Head of caudate nucleus (tissue), 42 donors: ENCODE data around the gene ASCC1.

ENCODE experiments used
- DNase-seq, 42 donors: peaks; one replicate each; pipeline versions ENCODE4 v3.0.0 to v3.0.0-alpha.2; 2020 to 2021; ENCODE audit warnings: mixed read lengths in 7 of 42
- intact Hi-C: fragments of 100-400 bp; cut with DNase I; formaldehyde crosslinking; loops from one replicate; pipeline ENCODE4 v1.15.0; 2022

ASCC1 gene

DNA sequence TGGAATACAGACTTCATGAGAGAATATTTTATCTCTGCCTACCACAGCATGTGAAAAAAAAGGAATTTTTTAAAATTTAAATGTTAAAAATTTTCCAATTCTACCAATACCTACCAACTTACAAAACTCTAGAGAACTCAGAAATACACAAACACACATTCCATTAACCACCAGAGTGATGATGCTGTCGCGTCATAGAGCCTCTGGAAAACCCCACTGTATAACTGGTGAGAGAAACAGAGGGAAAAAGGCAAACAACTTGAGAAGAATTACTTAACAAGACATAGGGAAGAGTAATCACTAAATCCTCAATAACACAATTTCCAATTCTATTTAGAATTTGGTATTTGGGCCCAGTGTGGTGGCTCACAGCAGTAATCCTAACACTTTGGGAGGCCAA lies 121.5 kb downstream of the ASCC1 start:
- intact Hi-C loops, result no loop called here
- no peak for DNase-seq

DNA sequence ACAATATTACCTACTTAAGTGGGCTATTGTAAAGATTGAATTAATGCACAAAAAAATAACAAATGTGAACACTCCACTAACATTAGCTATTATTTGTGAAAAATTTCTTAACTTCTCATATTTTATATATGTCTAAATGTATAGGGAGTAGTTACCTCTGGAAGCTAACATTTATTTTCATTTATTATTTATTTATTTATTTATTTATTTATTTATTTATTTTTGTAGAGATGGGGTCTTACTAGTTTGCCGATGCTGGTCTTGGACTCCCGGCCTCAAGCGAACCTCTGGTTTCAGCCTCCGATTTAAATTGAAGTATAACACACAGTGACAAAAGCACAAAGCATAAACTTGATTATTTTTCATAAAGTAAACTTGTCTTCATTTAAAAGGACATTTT lies 122.6 kb downstream of the ASCC1 start:
- intact Hi-C loops, result no loop called here
- DNase-seq, result no peak

DNA sequence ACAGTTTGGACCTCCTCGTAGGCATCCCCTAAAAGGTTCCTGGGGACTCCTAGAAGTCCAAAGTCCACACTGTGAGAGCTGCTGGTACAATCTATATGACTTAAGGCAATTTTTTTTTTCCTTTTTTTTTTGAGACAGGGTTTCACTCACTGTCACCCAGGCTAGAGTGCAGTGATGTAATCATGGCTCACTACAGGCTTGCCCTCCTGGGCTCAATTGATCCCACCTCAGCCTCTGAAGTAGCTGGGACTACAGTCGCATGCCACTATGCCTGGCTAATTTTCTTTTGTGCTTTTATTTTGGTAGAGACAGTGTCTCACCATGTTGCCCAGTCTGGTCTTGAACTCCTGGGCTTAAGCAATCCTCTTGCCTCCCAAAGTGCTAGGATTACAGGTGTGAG lies 123.1 kb downstream of the ASCC1 start:
- DNase-seq, result no peak

DNA sequence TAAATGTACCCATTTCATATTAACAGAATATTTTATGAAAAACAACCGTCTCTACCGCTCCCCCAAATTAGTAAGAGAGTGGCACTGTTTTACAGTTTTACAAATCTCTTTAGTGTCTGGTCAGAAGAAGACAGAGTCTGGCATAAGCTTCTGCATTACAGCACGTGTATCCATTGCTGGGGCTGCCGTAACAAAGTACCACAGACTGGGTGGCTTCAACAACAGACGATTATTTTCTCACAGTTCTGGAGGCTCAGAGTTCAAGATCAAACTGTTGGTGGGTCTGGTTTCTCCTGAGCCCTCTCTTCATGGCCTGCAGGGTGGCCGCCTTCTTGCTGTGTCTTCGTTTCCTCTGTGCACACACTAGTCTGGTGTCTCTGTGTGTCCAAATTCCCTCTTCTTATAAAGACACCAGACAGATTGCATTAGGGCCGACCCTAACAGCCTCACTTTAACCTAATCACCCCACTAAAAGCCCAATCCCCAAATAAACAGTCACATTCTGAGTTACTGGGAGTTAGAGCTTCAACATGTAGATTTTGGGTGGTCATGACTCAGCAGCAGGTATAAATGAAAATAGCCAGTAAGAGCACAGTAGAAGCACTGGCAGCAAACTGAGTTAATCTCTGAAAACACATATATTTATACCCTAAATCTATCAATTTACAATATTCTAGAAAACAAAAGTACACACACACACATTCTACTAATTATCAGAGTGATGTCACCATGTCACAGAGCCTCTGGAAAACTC lies 123.7 kb downstream of the ASCC1 start:
- intact Hi-C loops, result no loop called here

More for the DNA sequence above, 123.1 kb downstream of the ASCC1 start:
- intact Hi-C loops, result no loop called here

DNA sequence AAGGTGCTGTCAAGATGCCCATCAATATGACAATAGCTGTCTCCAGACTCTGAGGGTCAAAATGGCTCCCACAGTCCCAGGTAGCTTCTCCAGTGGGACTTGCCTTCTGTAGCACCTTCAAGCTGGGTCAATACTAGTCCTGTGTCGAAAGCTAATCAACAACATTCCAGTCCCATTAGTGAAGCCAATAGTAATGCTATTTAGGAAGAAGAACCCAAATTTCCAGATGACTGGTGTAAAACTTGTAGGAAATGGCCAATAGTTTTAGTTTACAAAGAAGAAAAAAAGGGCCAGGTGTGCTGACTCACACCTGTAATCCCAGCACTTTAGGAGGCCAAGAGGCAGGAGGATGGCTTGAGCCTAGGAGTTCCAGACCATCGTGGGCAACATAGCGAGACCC lies 125.8 kb downstream of the ASCC1 start:
- DNase-seq, result peak in 1 of 42 donors; percentile 3
- intact Hi-C loops, result no loop called here

More for the DNA sequence above, 123.7 kb downstream of the ASCC1 start:
- DNase-seq, result no peak

DNA sequence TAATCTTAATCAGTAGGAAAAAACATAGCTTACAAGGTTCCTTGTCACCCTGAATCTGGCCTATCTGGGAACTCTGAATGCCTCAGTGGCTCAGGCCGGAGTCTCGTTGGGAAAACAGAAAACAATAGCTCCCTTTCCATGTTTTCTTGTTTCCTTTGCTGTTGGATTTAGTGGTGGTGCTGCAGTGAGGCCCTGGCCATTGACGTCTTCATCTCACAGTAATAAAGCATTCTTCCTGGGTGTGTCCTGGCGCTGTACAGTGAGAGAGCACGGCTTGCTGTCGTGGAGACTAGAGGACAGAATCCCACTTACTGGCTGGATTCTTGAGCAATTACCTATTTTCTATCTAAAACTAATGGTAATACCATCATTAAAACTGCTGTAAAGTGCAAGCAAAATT lies 126.5 kb downstream of the ASCC1 start:
- intact Hi-C loops, result no loop called here
- no peak for DNase-seq

DNA sequence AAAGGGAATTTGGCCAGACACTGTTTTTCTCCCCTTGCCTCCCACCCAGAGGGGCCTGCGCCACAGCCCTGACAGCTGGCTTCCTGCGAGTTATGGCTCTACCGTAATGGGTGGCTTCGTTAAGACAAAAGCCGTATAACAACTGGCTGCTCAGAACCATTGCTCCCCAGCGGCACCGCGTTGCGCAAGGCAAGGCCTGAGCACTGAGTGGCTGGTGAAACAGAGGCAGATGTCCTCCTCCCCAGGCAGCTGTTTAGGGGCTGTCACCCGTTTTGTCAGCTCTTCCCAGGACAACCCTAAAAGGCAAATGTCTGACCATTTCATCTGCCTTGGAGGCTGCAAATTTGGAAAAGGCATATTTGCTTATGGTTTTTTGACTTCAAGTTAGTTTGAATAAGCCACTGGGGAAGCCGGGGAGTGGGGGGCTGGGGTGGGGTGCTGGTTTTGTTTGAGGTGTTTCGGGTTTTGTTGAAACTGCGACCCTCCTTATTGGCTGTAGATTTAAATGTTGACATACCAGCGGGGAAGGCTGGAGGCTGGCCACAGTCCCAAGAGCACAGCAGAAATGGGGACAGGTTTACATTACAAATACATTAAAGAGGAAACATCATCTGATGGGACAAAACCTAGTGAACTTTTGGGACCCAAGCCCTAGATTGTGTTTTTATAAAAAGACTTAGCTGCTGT lies 127.0 kb downstream of the ASCC1 start:
- peak in 35 of 42 donors; percentile 32 to 79 (median 58) for DNase-seq
- intact Hi-C loops, result no loop called here

DNA sequence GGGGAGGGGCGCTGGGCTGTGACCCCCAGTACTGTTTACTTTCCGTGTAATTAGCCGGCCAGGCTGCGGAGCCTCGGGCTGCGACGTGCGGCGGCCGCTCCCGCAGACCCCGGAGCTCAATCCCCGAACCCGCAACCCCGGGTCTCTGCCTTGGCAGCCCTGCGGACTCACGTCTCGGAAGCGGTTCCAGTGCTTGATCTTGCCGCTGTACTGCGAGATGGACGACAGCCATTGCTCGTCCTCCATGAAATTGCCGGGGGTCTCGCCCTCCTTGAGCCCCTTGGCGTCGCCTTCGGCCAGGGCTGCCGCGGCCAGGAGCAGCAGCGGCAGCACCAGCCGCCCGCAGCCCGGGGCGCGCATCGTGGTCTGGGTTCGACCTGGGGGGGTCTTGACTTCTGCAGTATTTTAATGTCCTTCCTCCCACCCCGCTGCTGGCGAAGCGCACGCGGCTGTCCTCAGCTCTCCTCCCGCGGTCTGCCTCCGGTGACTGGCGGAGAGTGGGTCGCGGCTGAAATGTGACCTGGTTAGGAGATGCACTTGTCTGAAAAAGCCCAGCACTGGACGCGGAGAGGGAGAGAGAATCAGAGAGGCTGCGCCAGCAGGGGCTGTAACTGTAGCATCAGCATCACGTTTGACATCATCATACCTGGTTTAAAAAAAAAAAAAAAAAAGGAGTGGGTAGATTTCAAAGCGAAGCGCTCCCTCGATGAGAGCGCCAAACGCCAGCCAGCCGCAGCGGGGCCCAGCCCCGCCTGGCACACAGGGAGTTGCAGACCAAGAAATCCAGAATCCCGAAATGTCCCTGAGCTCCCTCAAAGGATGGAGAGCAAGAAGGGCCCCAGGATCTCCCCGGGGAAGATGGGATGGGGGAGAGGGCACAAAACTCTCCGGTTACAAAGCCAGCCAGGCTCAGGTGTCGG lies 127.8 kb downstream of the ASCC1 start, which contains the start of gene SPOCK2:
SPOCK2 (minus strand) TSS at position 583 of the 920 bp plus-strand sequence; CDS start at position 360, 223 bp downstream.
- peak; percentile 43 to 89 (median 69) for DNase-seq

DNA sequence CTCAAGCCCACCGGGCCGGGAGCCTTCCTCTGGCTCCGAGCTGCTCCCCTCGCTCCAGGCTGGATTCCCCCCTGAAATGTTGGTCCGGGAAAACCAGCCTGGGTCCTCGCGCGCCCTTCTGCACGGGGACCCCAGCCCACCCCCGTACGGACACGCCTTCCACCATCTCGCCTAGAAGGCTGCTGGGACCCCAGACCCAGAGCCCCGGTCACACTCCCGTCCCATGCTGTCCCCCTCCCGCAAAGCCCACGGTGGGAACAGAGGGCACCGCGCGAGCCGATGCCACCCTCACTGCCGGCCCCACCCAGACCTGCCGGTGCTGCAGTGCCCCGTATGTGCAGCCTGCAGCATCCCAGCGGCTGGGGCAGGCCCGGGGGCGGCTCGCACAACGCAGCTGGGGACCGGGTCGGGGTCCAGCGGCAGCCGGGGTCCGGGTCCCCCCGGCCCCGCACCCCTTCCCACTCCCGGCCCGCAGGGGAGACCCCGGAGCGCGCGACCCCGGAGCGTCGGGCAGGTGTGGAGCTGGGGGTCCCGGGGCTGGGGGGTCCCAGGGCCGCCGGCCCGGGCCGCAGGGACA lies 128.6 kb downstream of the ASCC1 start:
- intact Hi-C loops, result no loop called here
- peak in 25 of 42 donors; percentile 26 to 77 (median 61) for DNase-seq

More for the DNA sequence above, 127.8 kb downstream of the ASCC1 start, which contains the start of gene SPOCK2:
- intact Hi-C loops, result no loop called here

DNA sequence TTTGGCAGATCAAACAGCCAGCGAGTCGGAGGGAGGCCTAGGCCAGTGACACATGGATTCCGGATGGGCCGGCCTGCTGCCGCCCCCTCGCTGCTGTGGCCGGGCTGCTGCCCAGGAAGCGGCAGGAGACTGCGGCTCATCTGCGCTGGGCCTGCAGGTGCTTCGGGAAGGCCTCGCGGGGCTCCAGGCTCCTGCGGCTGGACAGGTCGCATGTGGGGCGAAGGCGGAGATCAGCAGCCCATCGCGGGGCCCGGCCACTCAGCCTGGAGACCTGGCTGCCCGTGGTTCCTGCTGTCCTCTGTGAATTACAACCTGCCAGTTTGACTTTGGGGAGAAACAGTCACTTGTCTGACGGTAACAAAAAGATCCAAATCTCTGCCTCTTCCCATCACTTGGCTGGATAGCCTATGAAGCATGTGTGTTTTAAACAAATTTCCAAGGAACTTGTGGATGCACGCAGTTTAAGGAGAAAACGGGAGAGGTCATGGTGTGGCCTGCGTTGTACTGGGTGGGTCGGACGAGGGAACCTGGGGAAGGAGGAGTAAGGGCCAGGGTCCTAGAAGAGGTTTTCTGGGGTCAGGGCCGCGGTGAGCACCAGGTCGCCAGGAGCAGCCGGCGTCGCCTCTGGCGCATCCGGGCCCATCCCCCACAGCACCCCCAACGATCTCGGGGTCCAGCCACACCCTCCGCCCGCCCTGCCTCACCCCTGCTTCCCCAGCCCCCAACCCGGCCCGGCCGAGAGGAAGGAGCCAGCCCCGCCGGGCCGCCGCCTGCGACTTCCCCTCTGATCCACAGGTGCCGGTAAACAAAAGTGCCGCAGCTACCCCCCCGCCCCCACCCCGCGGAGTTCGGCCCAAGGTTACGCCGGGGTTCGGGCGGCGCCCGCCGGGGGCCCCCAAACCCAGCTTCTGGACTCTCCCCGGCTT lies 129.3 kb downstream of the ASCC1 start:
- no peak for DNase-seq
- intact Hi-C loops, result no loop called here

DNA sequence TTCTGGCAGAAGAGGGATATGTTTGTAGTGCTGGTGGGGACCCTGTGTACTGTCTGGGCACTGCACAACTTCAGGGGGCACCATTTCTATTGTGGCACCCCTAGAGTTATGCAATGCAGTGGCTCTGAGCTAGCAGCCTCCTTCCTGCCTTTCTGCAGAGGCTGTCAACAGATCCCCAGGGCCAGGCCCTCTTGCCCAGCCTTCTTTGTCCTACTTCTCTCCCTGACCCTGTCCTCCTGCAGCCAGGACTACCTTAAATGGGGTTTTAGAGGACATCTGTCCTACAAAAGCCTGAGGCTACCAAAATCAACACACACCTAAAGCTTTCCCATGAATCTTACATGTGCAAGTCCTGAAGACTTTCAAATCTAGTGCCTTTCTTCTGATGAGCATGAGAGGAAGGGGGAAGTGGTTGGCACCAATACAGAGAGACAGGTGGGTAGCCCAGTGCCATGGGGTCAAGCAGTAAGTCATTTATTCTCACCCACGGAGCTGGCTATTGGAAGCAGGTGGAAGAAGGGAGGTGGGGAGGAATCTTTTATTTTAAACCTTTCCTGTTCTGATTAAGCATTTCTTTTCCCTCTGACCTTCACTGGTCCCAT lies 130.1 kb downstream of the ASCC1 start:
- intact Hi-C loops, result no loop called here
- DNase-seq, result peak in 1 of 42 donors; percentile 15

DNA sequence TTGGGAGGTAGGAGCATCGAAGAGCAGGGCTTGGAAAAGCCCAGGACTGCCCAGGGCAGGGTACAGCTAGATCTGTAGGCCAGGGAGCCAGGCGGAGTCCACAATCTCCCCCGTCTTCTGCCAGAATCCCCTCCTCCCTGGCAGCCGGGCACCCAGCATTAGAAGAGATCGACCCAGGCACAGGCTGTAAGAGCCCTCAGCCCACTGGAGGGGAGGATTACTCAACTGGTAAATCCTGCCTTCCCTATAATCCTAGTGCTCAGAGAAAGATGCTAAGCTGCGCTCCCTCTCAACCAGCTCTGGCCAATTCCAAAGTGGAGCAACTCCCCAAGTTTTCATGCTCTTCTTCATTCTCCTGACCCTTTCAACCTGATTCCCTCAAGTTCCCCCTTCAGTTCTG lies 130.9 kb downstream of the ASCC1 start:
- intact Hi-C loops, result no loop called here
- peak in 2 of 42 donors; percentile 12 to 35 for DNase-seq

DNA sequence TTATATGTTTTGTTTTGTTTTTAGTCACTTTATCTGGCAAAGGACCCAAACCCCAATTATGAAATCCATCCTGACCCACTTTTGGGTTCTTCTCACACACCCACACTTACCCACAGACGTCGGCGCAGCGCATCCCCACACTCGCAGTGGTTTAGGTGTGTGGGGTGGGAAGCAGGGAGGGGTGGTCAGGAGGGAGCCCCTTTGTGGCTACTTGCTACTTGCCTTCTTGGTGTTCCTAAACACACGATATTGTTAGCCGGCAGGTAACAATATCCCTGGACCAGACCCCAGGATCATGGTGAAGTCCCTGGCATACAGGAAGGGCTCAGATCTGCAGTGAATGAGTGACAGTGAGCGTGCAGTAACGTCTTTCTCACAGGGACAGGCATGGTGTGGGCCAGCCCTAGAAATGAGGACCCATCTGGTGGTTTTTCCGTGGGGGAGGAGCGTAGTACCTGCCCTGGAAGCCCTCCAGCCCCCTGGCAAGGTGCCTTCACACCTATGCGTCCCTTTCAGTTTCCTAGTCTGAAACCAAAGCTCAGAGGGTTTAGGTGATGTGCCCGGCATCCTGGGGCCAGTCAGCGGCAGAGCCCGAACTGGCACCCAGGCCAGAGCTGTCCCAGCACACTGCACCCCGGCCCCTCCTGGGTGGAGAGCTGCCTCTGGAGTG lies 132.2 kb downstream of the ASCC1 start:
- intact Hi-C loops, result no loop called here
- DNase-seq, result peak in 8 of 42 donors; percentile 21 to 73 (median 44)

DNA sequence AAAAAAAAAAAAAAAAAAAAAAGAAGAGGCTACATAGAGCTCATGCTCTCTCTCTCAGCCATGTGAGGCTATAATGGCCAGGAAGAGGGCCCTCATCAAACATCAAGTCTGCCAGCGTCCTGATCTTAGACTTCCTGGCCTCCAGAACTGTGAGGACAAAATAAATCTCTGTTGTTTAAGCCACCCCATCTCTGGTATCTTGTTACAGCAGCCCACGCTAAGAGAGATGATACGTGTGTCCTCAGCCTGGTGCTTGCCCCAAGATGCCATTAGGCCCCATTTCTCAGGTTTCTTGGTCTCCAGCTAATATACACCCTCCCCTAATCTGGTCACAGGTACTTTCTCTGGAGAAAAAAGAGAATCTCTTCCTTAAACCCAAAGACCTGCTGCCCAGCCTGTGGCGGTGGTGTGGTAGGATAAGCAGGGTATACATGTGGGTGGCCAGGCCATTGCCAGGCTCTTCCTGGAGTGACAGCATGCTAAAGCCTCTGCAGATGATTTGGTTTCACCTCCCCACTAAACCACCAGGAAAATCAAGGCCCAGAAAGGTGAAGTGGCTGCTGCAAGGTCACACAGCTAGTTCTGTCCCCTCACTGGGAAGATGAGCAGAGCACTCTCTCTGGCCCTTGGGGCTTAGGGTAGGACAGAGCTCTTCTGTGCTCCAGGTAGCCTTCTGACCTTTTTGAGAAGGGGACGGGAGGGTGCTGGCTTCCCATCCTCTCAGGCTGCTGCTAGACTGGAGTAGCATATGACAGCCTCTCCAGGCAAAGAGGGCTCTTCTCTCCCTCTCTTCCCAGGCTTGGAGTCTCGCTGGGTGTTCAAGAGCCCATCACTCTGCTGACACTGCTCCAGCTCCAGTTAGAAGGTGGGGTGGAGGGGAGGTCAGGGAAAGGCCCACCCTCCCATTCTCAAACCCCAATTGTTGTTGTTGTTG lies 133.0 kb downstream of the ASCC1 start:
- intact Hi-C loops, result no loop called here
- peak in 2 of 42 donors; percentile 26 to 32 for DNase-seq

DNA sequence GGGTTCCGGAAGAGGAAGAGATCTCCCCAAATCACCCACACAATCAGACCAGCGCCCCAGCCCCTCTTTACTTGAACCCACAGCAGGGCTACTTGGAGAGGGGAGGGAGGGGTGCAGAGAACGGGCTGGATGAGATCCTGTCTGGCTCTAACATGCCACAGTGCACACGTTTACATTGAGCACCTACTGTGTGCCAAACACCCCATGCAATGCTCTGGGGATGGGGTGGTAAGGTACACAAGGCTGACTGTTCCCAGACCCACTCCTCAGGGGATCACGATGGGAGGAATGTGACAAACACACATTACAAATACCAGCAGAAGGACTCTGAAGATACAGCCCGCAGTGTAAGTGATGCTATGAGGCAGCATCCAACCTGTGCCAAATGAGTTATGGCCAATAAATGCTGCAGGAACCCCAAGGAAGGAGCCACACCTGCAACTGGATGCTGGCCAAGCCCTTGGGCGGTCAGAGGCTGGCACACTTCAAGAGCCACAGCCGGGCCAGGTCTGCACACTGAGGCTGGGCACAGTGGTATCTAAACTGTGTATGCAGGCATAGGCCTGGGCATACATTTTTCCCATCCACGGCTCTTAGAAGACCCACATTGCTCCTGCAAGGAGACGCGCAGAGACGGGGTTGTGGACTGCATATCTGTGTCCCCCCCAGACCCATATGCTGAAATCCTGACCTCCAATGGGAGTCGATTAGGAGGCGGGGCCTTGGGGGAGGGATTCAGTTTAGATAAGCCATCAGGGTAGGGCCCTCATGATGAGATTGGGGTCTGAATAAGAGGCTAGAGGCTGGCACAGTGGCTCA lies 134.1 kb downstream of the ASCC1 start:
- DNase-seq, result peak in 2 of 42 donors; percentile 25 to 32
- intact Hi-C loops, result no loop called here
